Measurements from ENCODE around the gene ANGPT4. TPM values are rescaled to one million over a fixed set of nuclear protein-coding genes. Genes with fewer than 3 reads are reported as not detected.

The ANGPT4 gene
- total and polyA plus RNA-seq, 2 of the 13 experiments (the other 11 are each of a cell fraction or from before 2014, with no cell fraction given), result not detected

DNA sequence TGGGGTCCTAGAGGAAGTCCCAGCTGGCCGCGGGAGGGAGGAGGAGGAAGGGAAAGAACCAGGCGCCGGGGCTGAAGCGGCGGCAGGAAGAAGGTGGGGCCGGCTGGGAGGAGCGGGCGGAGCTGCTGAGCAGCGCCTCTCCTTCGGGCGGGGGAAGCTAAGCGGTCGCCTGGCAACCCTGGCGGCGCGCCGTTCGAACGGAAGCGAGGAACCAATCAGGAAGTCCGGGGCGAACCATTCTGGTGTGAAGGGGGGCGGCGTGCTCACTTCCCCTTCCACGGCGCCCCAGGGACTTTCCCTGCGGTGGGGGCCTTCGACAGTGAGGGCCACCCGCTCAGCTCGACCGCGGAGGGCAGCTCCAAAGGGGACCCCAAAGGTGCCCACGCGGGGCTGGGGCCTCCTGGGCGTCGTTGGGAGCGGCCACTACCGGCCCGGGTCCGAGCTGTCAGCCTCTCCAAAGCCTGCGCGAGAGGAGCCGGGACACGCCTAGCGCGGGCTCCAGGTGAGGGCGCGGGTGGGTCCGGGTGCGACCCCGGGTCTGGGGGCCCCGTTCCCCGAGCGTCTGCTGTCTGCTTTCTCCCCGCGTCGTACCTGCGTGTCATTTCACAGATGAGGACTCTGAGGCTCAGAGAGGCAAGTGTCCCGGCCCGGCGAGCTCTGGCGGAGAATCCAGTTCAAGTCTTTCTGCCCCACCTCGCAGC is 82.5 kb downstream of the ANGPT4 start, which contains the start of gene FAM110A (continued):
- TF ChIP-seq, protein P1, sequence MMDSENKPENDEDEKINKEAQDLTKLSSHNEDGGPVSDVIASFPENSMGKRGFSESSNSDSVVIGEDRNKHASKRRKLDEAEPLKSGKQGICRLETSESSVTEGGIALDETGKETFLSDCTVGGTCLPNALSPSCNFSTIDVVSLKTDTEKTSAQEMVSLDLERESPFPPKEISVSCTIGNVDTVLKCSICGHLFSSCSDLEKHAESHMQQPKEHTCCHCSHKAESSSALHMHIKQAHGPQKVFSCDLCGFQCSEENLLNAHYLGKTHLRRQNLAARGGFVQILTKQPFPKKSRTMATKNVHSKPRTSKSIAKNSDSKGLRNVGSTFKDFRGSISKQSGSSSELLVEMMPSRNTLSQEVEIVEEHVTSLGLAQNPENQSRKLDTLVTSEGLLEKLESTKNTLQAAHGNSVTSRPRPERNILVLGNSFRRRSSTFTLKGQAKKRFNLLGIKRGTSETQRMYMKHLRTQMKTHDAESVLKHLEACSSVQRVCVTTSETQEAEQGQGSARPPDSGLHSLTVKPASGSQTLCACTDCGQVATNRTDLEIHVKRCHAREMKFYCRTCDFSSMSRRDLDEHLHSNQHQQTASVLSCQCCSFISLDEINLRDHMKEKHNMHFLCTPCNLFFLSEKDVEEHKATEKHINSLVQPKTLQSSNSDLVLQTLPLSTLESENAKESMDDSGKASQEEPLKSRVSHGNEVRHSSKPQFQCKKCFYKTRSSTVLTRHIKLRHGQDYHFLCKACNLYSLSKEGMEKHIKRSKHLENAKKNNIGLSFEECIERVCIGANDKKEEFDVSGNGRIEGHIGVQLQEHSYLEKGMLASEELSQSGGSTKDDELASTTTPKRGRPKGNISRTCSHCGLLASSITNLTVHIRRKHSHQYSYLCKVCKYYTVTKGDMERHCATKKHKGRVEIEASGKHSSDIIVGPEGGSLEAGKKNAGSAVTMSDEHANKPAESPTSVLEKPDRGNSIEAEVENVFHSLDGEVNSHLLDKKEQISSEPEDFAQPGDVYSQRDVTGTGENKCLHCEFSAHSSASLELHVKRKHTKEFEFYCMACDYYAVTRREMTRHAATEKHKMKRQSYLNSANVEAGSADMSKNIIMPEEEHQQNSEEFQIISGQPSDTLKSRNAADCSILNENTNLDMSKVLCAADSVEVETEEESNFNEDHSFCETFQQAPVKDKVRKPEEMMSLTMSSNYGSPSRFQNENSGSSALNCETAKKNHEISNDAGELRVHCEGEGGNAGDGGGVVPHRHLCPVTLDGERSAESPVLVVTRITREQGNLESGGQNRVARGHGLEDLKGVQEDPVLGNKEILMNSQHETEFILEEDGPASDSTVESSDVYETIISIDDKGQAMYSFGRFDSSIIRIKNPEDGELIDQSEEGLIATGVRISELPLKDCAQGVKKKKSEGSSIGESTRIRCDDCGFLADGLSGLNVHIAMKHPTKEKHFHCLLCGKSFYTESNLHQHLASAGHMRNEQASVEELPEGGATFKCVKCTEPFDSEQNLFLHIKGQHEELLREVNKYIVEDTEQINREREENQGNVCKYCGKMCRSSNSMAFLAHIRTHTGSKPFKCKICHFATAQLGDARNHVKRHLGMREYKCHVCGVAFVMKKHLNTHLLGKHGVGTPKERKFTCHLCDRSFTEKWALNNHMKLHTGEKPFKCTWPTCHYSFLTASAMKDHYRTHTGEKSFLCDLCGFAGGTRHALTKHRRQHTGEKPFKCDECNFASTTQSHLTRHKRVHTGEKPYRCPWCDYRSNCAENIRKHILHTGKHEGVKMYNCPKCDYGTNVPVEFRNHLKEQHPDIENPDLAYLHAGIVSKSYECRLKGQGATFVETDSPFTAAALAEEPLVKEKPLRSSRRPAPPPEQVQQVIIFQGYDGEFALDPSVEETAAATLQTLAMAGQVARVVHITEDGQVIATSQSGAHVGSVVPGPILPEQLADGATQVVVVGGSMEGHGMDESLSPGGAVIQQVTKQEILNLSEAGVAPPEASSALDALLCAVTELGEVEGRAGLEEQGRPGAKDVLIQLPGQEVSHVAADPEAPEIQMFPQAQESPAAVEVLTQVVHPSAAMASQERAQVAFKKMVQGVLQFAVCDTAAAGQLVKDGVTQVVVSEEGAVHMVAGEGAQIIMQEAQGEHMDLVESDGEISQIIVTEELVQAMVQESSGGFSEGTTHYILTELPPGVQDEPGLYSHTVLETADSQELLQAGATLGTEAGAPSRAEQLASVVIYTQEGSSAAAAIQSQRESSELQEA (CRISPR knock-in tag; IDR thresholded peaks at IDR 0.05; ENCODE audit: not compliant biosample characterization), result peak; percentile 41
- TF ChIP-seq SOX13 (IDR thresholded peaks at IDR 0.05) (no peak), SOX13 (CRISPR knock-in tag; conservative IDR thresholded peaks at IDR 0.05 in 1 of 2, IDR thresholded peaks at IDR 0.05 in 1 of 2) (no peak), GATA4 (IDR thresholded peaks at IDR 0.05; ENCODE audit: borderline replicate concordance, low read depth) (peak; percentile 53; the same call in 1 of the 2 replicates), BCL6 (CRISPR knock-in tag; IDR thresholded peaks at IDR 0.05) (no peak), ZNF124 (CRISPR knock-in tag; IDR thresholded peaks at IDR 0.05) (peak; percentile 53; the same call in 1 of the 2 replicates), SRSF1 (optimal IDR thresholded peaks at IDR 0.05; ENCODE audit: low read depth, low read length) (peak; percentile 86), ZNF570 (CRISPR knock-in tag; IDR thresholded peaks at IDR 0.05; ENCODE audit: borderline replicate concordance) (no peak), GATAD2A (CRISPR knock-in tag; IDR thresholded peaks at IDR 0.05) (peak; percentile 39), SSRP1 (CRISPR knock-in tag; IDR thresholded peaks at IDR 0.05) (no peak), SPEN (CRISPR knock-in tag; IDR thresholded peaks at IDR 0.05; ENCODE audit: low read depth) (peak; percentile 85), POGZ (CRISPR knock-in tag; IDR thresholded peaks at IDR 0.05) (peak; percentile 80), MYNN (CRISPR knock-in tag; IDR thresholded peaks at IDR 0.05; ENCODE audit: low read depth) (no peak), ZNF337 (CRISPR knock-in tag; IDR thresholded peaks at IDR 0.05; ENCODE audit: borderline replicate concordance, low read depth) (no peak), ZC3H13 (CRISPR knock-in tag; IDR thresholded peaks at IDR 0.05) (no peak)
- TF ChIP-seq, protein P2, sequence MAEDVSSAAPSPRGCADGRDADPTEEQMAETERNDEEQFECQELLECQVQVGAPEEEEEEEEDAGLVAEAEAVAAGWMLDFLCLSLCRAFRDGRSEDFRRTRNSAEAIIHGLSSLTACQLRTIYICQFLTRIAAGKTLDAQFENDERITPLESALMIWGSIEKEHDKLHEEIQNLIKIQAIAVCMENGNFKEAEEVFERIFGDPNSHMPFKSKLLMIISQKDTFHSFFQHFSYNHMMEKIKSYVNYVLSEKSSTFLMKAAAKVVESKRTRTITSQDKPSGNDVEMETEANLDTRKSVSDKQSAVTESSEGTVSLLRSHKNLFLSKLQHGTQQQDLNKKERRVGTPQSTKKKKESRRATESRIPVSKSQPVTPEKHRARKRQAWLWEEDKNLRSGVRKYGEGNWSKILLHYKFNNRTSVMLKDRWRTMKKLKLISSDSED (CRISPR knock-in tag; IDR thresholded peaks at IDR 0.05), result no peak
- TF ChIP-seq, protein P3, sequence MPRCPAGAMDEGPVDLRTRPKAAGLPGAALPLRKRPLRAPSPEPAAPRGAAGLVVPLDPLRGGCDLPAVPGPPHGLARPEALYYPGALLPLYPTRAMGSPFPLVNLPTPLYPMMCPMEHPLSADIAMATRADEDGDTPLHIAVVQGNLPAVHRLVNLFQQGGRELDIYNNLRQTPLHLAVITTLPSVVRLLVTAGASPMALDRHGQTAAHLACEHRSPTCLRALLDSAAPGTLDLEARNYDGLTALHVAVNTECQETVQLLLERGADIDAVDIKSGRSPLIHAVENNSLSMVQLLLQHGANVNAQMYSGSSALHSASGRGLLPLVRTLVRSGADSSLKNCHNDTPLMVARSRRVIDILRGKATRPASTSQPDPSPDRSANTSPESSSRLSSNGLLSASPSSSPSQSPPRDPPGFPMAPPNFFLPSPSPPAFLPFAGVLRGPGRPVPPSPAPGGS (CRISPR knock-in tag; IDR thresholded peaks at IDR 0.05), result peak; percentile 80; the same call in 1 of the 2 replicates
- TF ChIP-seq, protein P4, sequence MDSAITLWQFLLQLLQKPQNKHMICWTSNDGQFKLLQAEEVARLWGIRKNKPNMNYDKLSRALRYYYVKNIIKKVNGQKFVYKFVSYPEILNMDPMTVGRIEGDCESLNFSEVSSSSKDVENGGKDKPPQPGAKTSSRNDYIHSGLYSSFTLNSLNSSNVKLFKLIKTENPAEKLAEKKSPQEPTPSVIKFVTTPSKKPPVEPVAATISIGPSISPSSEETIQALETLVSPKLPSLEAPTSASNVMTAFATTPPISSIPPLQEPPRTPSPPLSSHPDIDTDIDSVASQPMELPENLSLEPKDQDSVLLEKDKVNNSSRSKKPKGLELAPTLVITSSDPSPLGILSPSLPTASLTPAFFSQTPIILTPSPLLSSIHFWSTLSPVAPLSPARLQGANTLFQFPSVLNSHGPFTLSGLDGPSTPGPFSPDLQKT (CRISPR knock-in tag; IDR thresholded peaks at IDR 0.05; ENCODE audit: borderline replicate concordance), result 0 out of 2 replicates have a peak, but pooled peaks have one; percentile 12
